Neural progenitor cell (in vitro differentiated cells): Measurements from ENCODE around the gene UBE2V1. TPM values are rescaled to one million over a fixed set of nuclear protein-coding genes. Genes with fewer than 3 reads are reported as not detected.

Experiments used
- DNase-seq: peaks from one replicate; pipeline ENCODE4 v3.0.0-alpha.2; 2016; ENCODE audit warnings: low spot score
- H2AFZ ChIP-seq: fragments of 200-600 bp; sonication (generic); replicated peaks from 2 replicates; pipeline ENCODE4 v1.6.1; 2016; ENCODE audit warnings: antibody characterized with exemption
- H3F3A ChIP-seq: fragments of 200-600 bp; sonication (generic); 2 replicates; pipeline ENCODE4 v1.6.1; 2016; ENCODE audit warnings: antibody characterized with exemption, low read depth
- H3K27ac ChIP-seq: fragments of 200-600 bp; sonication (generic); 2 replicates; pipeline ENCODE4 v1.5.1; 2016; ENCODE audit warnings: mild to moderate bottlenecking
- H3K27me3 ChIP-seq: fragments of 200-600 bp; sonication (generic); 2 replicates; pipeline ENCODE4 v1.6.1; 2016; ENCODE audit warnings: mild to moderate bottlenecking, moderate library complexity
- H3K36me3 ChIP-seq: fragments of 200-600 bp; sonication (generic); 2 replicates; pipeline ENCODE4 v1.5.1; 2016
- H3K4me1 ChIP-seq: fragments of 200-600 bp; sonication (generic); 2 replicates; pipeline ENCODE4 v1.6.1; 2016; ENCODE audit warnings: mixed run types
- H3K4me2 ChIP-seq: fragments of 200-600 bp; sonication (generic); 2 replicates; pipeline ENCODE4 v1.6.1; 2016
- H3K4me3 ChIP-seq: fragments of 200-600 bp; sonication (generic); 2 replicates; pipeline ENCODE4 v1.5.1; 2016
- H3K79me2 ChIP-seq: fragments of 200-600 bp; sonication (generic); 2 replicates; pipeline ENCODE4 v1.6.1; 2016; ENCODE audit warnings: low read depth
- H3K9ac ChIP-seq: fragments of 200-600 bp; sonication (generic); 2 replicates; pipeline ENCODE4 v1.6.1; 2016
- H3K9me3 ChIP-seq: fragments of 200-600 bp; sonication (generic); 2 replicates; pipeline ENCODE4 v1.5.1; 2016; ENCODE audit warnings: low read depth
- H4K20me1 ChIP-seq: fragments of 200-600 bp; sonication (generic); 2 replicates; pipeline ENCODE4 v1.6.1; 2016; ENCODE audit warnings: low read depth
- H3K27ac Mint-ChIP-seq: 3 replicates; pipeline ENCODE4 v1.8.0; 2021; ENCODE audit warnings: mixed read lengths
- H3K27me3 Mint-ChIP-seq: 2 replicates; pipeline ENCODE4 v1.8.0; 2022; ENCODE audit warnings: low read depth, mild to moderate bottlenecking, inconsistent platforms, moderate library complexity, mixed read lengths; ENCODE audit not compliant: insufficient read depth
- H3K36me3 Mint-ChIP-seq: 3 replicates; pipeline ENCODE4 v1.8.0; 2021; ENCODE audit warnings: mixed read lengths
- H3K4me1 Mint-ChIP-seq: 3 replicates; pipeline ENCODE4 v1.8.0; 2021; ENCODE audit warnings: mixed read lengths
- H3K4me3 Mint-ChIP-seq: 3 replicates; pipeline ENCODE4 v1.8.0; 2021; ENCODE audit warnings: mild to moderate bottlenecking, moderate library complexity, mixed read lengths
- H3K9me3 Mint-ChIP-seq: 3 replicates; pipeline ENCODE4 v1.8.0; 2020; ENCODE audit warnings: mixed read lengths
- CTCF ChIP-seq: fragments of 200-600 bp; sonication (generic); IDR thresholded peaks from 2 replicates; pipeline ENCODE4 v1.5.1; 2017; ENCODE audit warnings: antibody characterized with exemption, mild to moderate bottlenecking
- EZH2 ChIP-seq: fragments of 200-600 bp; sonication (generic); IDR thresholded peaks from 2 replicates; pipeline ENCODE4 v1.6.1; 2017; ENCODE audit warnings: antibody characterized with exemption, mild to moderate bottlenecking, moderate library complexity
- EZH2phosphoT487 ChIP-seq: fragments of 200-600 bp; sonication (generic); IDR thresholded peaks from 2 replicates; pipeline ENCODE4 v1.6.1; 2017; ENCODE audit warnings: antibody characterized with exemption
- total RNA-seq: library from RNA; depleted of rRNA; stranded (reverse); fragments of >200 nt; gene quantifications from 2 replicates; pipeline ENCODE4 v1.2.3, GENCODE V29; 2015; ENCODE audit warnings: low replicate concordance

UBE2V1 gene
- total RNA-seq, 1 donor from 2014 or later = 143 TPM

GRCh38 chr20:50068041-50068651, 44.8 kb downstream of the UBE2V1 start:
- H3K4me2 ChIP-seq = no peak overlapping the region
- TF ChIP-seq EZH2 = no peak
- no peak for TF ChIP-seq CTCF
- no peak for TF ChIP-seq EZH2phosphoT487
- Mint-ChIP-seq H3K4me3 (no peak overlapping the region), H3K9me3 (no peaks in the 10 kb centered on the region), H3K4me1 (peaks cover 22% of the 10 kb centered on the region), H3K36me3 (no peaks in the 10 kb centered on the region), H3K27me3 (peaks cover 12% of the 10 kb centered on the region), H3K27ac (peak overlapping the region; percentile 69)
- H2AFZ ChIP-seq = no peak overlapping the region
- H3K27me3 ChIP-seq = no peaks in the 10 kb centered on the region
- no peaks in the 10 kb centered on the region for H3K36me3 ChIP-seq
- no peaks in the 10 kb centered on the region for H3K79me2 ChIP-seq
- peaks cover 4% of the 10 kb centered on the region for H3F3A ChIP-seq
- no peak overlapping the region for H3K4me3 ChIP-seq
- H3K9ac ChIP-seq = no peak overlapping the region
- DNase-seq = no peak
- H3K4me1 ChIP-seq = peaks cover 7% of the 10 kb centered on the region
- H3K27ac ChIP-seq = no peak overlapping the region
- no peaks in the 10 kb centered on the region for H4K20me1 ChIP-seq
- no peaks in the 10 kb centered on the region for H3K9me3 ChIP-seq

- no peak for DNase-seq
- Mint-ChIP-seq H3K27me3 (peaks cover 12% of the 10 kb centered on the region), H3K36me3 (no peaks in the 10 kb centered on the region), H3K9me3 (no peaks in the 10 kb centered on the region), H3K4me3 (no peak overlapping the region), H3K27ac (peak overlapping the region; percentile 88), H3K4me1 (peaks cover 22% of the 10 kb centered on the region)
- Histone ChIP-seq H3K79me2 (no peaks in the 10 kb centered on the region), H3K9ac (no peak overlapping the region), H3K27ac (no peak overlapping the region), H3K4me3 (no peak overlapping the region), H3K4me2 (no peak overlapping the region), H3K36me3 (no peaks in the 10 kb centered on the region), H3K4me1 (peaks cover 7% of the 10 kb centered on the region), H3K27me3 (no peaks in the 10 kb centered on the region), H4K20me1 (no peaks in the 10 kb centered on the region), H3F3A (peaks cover 4% of the 10 kb centered on the region), H2AFZ (no peak overlapping the region), H3K9me3 (no peaks in the 10 kb centered on the region)
- no peak for TF ChIP-seq EZH2
- TF ChIP-seq EZH2phosphoT487 = no peak
- TF ChIP-seq CTCF = no peak
These were observed 45.5 kb downstream of the UBE2V1 start for GRCh38 chr20:50067461-50067860.

GRCh38 chr20:50067018-50067417, 45.9 kb downstream of the UBE2V1 start:
- no peak for DNase-seq
- Histone ChIP-seq H3K9me3 (no peaks in the 10 kb centered on the region), H3K4me2 (no peak overlapping the region), H3K4me1 (peaks cover 7% of the 10 kb centered on the region), H3K4me3 (no peak overlapping the region), H3K9ac (no peak overlapping the region), H4K20me1 (no peaks in the 10 kb centered on the region), H3K27me3 (no peaks in the 10 kb centered on the region), H3K36me3 (no peaks in the 10 kb centered on the region), H3F3A (peaks cover 4% of the 10 kb centered on the region), H2AFZ (no peak overlapping the region), H3K79me2 (no peaks in the 10 kb centered on the region), H3K27ac (no peak overlapping the region)
- Mint-ChIP-seq H3K27me3 (peaks cover 12% of the 10 kb centered on the region), H3K4me1 (peaks cover 24% of the 10 kb centered on the region), H3K27ac (peak overlapping the region; percentile 88), H3K9me3 (no peaks in the 10 kb centered on the region), H3K4me3 (no peak overlapping the region), H3K36me3 (no peaks in the 10 kb centered on the region)
- TF ChIP-seq EZH2 (no peak), CTCF (no peak), EZH2phosphoT487 (no peak)
